Heart right ventricle (tissue), 16 donors: Measurements from ENCODE around the gene GALNT16. TPM values are rescaled to one million over a fixed set of nuclear protein-coding genes. Genes with fewer than 3 reads are reported as not detected.

ENCODE experiments used
- ATAC-seq, 8 donors: fragments of 200-7000 bp; cut with Tn5 transposase; one replicate each; pipeline ENCODE4 v1.9.1; 2020; ENCODE audit warnings: mild to moderate bottlenecking in 8 of 8, moderate library complexity in 8 of 8, moderate number of reproducible peaks in 1 of 8
- DNase-seq, 2 donors: peaks; one replicate each; pipeline ENCODE4 v3.0.0-alpha.2; 2020
- H3K27ac ChIP-seq, 10 donors: fragments of 200-600 bp; sonication (generic) in 2 of 10; one replicate each; pipeline versions ENCODE4 v1.5.0 to v1.8.0; 2020 to 2022; ENCODE audit warnings: mild to moderate bottlenecking in 3 of 10
- H3K27me3 ChIP-seq, 7 donors: fragments of 200-600 bp; one replicate each; pipeline ENCODE4 v1.8.0; 2021 to 2022; ENCODE audit warnings: mild to moderate bottlenecking in 2 of 7
- H3K36me3 ChIP-seq, 9 donors: fragments of 200-600 bp; sonication (generic) in 1 of 9; one replicate each; pipeline versions ENCODE4 v1.5.0 to v1.8.0; 2020 to 2022; ENCODE audit warnings: mild to moderate bottlenecking in 2 of 9
- H3K4me1 ChIP-seq, 9 donors: fragments of 200-600 bp; sonication (generic) in 1 of 9; one replicate each; pipeline versions ENCODE4 v1.5.0 to v1.8.0; 2020 to 2022; ENCODE audit warnings: mild to moderate bottlenecking in 4 of 9
- H3K4me3 ChIP-seq, 10 donors: fragments of 200-600 bp; sonication (generic) in 2 of 10; one replicate each; pipeline versions ENCODE4 v1.5.0 to v1.8.0; 2020 to 2022; ENCODE audit warnings: mild to moderate bottlenecking in 7 of 10, moderate library complexity in 2 of 10
- H3K9me3 ChIP-seq, 11 donors: fragments of 200-600 bp in 10 of 11; sonication (generic) in 2 of 11; one replicate each; pipeline versions ENCODE4 v1.5.0 to v1.8.0; 2013 to 2022; ENCODE audit warnings: mild to moderate bottlenecking in 2 of 11, control low read depth in 1 of 11, moderate library complexity in 1 of 11
- CTCF ChIP-seq, 9 donors: fragments of 200-600 bp; sonication (generic) in 2 of 9; IDR thresholded peaks; one replicate each; pipeline versions ENCODE4 v1.5.0 to v1.8.0; 2021 to 2022; ENCODE audit warnings: antibody characterized with exemption in 9 of 9, mild to moderate bottlenecking in 5 of 9, moderate library complexity in 1 of 9
- whole genome bisulfite sequencing, 2 donors: extraction: QIAGEN DNeasy Blood & Tissue Kit; methylation state at CpG; one replicate each; pipeline ENCODE4 v1.1.7; 2013; ENCODE audit warnings: inconsistent platforms in 1 of 2; 5-methylcytosine and 5-hydroxymethylcytosine counted together
- intact Hi-C, 10 donors: fragments of 100-400 bp; cut with DNase I; formaldehyde crosslinking; loops; one replicate each; pipeline versions ENCODE4 v1.11.1 to v1.14.2; 2022
- polyA plus RNA-seq, 2 donors: library from polyadenylated mRNA; stranded (reverse); fragments of 200-250 nt; gene quantifications; one replicate each; pipeline ENCODE4 v1.2.3, GENCODE V29; 2013
- total RNA-seq, 10 donors: library from RNA; stranded (reverse); fragmentation: NEBNext Ultra II Directional in 3 of 10; extraction: Animal tissue kit (Norgen Biotek cat#: 25700) in 3 of 10; gene quantifications; one replicate each; pipeline versions ENCODE4 v1.2.1 to v1.2.4, GENCODE V29; 2021 to 2023
- donor health status: Arrhythmogenic right ventricular cardiomyopathy.
- donor health status: ischemic (EF 13 %, LVEDD 7.1; RV severe dilation, severe dysfunction).
- donor health status: healthy with polysubstance abuse.
- donor health status: DM: no; HTN: yes; CAD: no.
- donor health status: DM: no; HTN: no; CAD: no.
- donor health status: ischemic (EF 25% LVEDD 6.9; RV normal size, moderate dysfunction).
- donor health status: ischemic (EF 25% LVEDD 5.7; RV mildly dilated, moderate dysfunction).
- donor health status: healthy.
- donor health status: DM: yes; HTN: yes; CAD: no.
- donor health status: Ischemic cardiomyopathy.
- donor health status: ischemic (EF 35%, LVEDD 5.7; RV mildly dilated, moderate dysfunction).
- donor health status: nonischemic (EF 11% LVEDD 7.7; RV severe dilation, severe dysfunction).
- donor health status: DM: yes; HTN: yes; CAD: no.
- donor health status: PGD.
- donor health status: ischemic (EF 29% LVEDD 5.4; RV normal size, mild dysfunction).
- donor health status: nonischemic (EF 23%, LVEDD 6.1; RV moderate dilation, normal function).

GALNT16 gene
- total and polyA plus RNA-seq, 12 donors: 9.6 to 106 (median 68.3) TPM

DNA sequence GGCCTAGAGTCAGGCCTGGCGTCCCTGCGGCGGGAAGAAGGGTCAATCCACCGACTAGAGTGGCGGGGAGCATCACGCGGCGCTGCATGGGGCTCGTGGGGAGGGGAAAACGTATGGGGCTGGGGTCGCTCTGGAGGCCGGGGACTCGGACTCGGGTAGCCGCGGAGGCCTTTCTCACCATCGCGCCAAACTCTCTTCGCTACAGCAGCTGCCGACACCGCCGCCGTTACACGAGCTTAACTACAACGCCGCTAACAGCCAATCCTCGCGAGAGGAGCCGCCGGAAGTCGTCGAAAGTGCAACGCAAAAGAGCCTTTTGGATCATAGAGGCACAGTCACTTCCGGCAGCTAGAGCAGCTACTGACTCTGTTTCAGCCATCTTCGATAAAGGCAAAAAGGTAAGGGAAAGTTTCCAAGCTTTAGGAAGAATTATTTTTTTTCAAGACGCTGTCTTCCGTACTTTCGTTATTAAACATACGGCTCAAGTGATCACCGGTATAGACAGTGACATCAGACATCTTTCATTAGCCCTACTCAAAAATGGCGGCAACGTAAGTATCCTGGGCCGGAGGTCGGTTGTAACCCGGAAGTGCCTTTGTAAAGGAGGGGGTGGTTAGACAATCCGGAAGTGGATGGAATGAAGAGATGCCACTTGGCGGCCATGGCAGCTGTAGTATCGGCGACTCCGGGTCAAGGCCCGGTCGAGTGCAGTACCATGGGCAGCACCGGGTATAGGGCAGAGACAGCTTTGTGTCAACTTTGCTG is 138.3 kb downstream of the GALNT16 start, which contains the start of the genes ERH and SLC39A9:
ERH (minus strand) TSS at position 247 of the 765 bp plus-strand sequence; CDS start at position 181, 66 bp downstream.
SLC39A9 (plus strand) TSS at position 640 of the 765 bp plus-strand sequence. CDS start 678 bp downstream, outside the sequence.
- Histone ChIP-seq H3K9me3 (no peaks in the 10 kb centered on the region), H3K36me3 (peaks cover 0 to 33% (median 28%) of the 10 kb centered on the region in 9 donors), H3K27me3 (no peaks in the 10 kb centered on the region), H3K4me3 (peak within 1 kb of the TSS; percentile 67 to 92 (median 78)), H3K4me1 (peaks cover 17 to 65% (median 49%) of the 10 kb centered on the region in 9 donors), H3K27ac (peak within 1 kb of the TSS; percentile 65 to 94 (median 87))
- peak; percentile 95 to 97 for DNase-seq
- 0% methylated on average over 53 of the region's 53 CpGs for WGBS, 2 donors
- intact Hi-C loops: no loop called here
- no peak for TF ChIP-seq CTCF (IDR thresholded peaks at IDR 0.05)
- ATAC-seq: peak; percentile 96 to 99 (median 98)

DNA sequence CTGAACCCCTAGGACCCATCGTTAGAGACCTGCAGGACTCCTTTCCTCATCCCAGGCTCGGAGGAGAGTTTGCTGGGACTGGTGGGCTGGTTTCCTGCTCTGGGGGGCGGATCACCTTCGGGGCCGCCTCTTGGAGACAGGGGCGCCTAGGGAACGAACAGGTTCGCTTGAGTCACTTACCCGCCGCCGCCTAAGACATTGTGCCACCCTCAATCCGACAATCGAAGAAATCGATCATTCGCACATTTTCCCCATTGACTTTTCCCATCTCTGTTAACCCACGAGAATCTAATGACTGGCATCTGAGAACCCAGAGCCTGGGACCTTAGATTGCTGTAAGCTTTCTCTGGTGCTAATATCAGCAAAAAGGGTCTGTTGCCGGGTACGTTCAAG is 138.9 kb downstream of the GALNT16 start:
- peak overlapping the region in 9 of 10 donors; percentile 76 to 94 (median 87) for H3K27ac ChIP-seq
- H3K4me3 ChIP-seq: peak overlapping the region; percentile 67 to 92 (median 78)
- no peak for TF ChIP-seq CTCF (IDR thresholded peaks at IDR 0.05)
- H3K9me3 ChIP-seq: no peaks in the 10 kb centered on the region
- intact Hi-C loops: no loop called here
- H3K36me3 ChIP-seq: peaks cover 0 to 27% (median 22%) of the 10 kb centered on the region in 9 donors
- no peaks in the 10 kb centered on the region for H3K27me3 ChIP-seq
- H3K4me1 ChIP-seq: peaks cover 17 to 65% (median 49%) of the 10 kb centered on the region in 9 donors
- WGBS, 2 donors: 0 to 1% methylated on average over 18 of the region's 18 CpGs
- DNase-seq: no peak
- ATAC-seq: peak in 2 of 8 donors; percentile 19 to 21

GRCh38 chr14:69399750-69400149 is 139.8 kb downstream of the GALNT16 start:
- intact Hi-C loops: no loop called here
- Histone ChIP-seq H3K36me3 (peaks cover 0 to 18% (median 14%) of the 10 kb centered on the region in 9 donors), H3K4me3 (peak overlapping the region in 9 of 10 donors; percentile 67 to 92 (median 81)), H3K27me3 (no peaks in the 10 kb centered on the region), H3K4me1 (peaks cover 17 to 65% (median 49%) of the 10 kb centered on the region in 9 donors), H3K9me3 (no peaks in the 10 kb centered on the region), H3K27ac (no peak overlapping the region)
- ATAC-seq: no peak
- no peak for TF ChIP-seq CTCF (IDR thresholded peaks at IDR 0.05)
- DNase-seq: no peak
- 95 to 97% methylated on average over 8 of the region's 8 CpGs for WGBS, 2 donors

GRCh38 chr14:69400154-69400553 is 140.2 kb downstream of the GALNT16 start:
- 81 to 84% methylated on average over 6 of the region's 6 CpGs for WGBS, 2 donors
- Histone ChIP-seq H3K9me3 (no peaks in the 10 kb centered on the region), H3K27me3 (no peaks in the 10 kb centered on the region), H3K4me1 (peaks cover 17 to 61% (median 49%) of the 10 kb centered on the region in 9 donors), H3K36me3 (peaks cover 0 to 18% (median 10%) of the 10 kb centered on the region in 9 donors), H3K27ac (no peak overlapping the region), H3K4me3 (peak overlapping the region in 7 of 10 donors; percentile 67 to 92 (median 81))
- DNase-seq (no peak), ATAC-seq (no peak)
- intact Hi-C loops: no loop called here
- no peak for TF ChIP-seq CTCF (IDR thresholded peaks at IDR 0.05)
